ENCODE results near the gene RSRC1.
"Not testable (repeated sequence)": the region's sequence is repeated elsewhere in the genome, so short reads cannot be mapped to it uniquely, and the experiment has no call there.

RSRC1 gene

DNA sequence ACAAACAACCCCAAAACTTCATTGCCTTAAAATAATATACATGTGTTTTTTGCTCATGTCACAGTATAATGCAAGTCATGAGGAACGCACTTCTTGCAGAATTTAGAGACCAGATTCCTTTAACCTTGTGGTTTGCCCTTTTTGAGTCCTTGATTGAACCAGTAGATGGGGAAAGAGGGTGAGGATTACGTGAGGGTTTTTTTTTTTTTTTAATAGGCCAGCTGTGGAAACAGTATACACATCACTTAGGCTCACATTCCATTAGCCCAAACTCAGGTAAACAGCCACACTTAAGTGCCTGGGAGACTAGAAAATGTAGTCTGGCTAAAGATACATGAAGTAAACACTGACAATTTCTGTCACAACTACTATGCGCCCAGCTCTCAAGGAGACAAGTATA lies 346.2 kb downstream of the RSRC1 start:
- no peak for DNase-seq (ENCODE audit: low read depth, low spot score)

GRCh38 chr3:158458464-158458863 lies 348.6 kb downstream of the RSRC1 start:
- no peak for DNase-seq (ENCODE audit: low read depth, low spot score)

DNA sequence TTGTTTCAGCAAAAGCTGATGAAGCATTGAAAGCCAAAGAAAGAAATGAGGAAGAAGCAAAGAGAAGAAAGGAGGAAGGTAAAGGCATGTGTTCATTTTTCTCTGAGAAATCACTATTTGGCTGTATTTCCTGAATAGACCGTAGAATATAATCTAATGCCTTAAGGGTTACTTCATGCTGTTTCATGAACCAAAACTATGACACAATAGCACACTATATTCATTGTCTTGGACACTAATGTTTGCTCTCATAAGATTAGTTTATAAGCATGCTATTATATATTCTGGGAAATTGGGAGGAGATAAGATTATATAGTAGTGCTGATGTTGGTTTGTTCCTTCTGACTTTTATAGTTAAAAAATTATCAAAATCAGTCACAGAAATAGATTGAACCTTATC lies 351.0 kb downstream of the RSRC1 start:
- DNase-seq (ENCODE audit: low read depth, low spot score), result no peak

GRCh38 chr3:158463556-158463955 lies 353.7 kb downstream of the RSRC1 start:
- DNase-seq (ENCODE audit: low read depth, low spot score), result no peak

- no peak for DNase-seq (ENCODE audit: low read depth, low spot score)
These were observed 355.2 kb downstream of the RSRC1 start for GRCh38 chr3:158465074-158465473.

DNA sequence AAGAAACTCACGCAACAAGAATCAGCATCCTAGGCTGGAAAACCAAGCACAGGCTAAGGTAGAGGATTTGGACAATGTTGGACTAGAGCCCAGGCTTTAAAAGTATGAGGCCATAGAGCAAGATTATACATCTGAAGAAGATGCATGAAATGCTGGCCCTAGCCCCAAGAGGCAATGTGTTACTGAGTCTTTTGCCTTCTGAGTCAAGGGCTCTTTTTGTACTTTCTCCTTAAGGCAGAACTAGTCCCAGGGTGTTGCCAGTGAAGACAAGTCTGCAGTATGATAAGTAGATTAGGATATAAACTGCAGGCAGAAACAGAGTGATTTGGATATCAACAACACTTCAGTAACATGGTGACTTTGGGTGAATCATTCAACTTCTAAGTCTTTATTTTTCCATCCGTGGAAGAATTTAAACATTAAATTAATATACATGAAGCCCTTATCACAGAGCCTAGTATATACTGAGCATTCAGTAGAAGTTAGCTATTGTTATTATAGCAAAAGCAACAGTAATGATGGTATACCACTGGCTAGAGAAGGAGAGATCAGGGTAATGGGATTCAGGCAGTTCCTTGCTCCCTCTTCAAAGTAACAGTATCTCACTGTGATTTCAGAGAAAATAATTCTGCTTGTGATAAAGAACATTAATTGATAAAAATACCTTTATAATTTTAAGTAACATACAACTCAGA lies 361.2 kb downstream of the RSRC1 start:
- no peak for DNase-seq (ENCODE audit: low read depth, low spot score)

- no peak for DNase-seq (ENCODE audit: low read depth, low spot score)
These were observed 361.9 kb downstream of the RSRC1 start for GRCh38 chr3:158471639-158472294.

DNA sequence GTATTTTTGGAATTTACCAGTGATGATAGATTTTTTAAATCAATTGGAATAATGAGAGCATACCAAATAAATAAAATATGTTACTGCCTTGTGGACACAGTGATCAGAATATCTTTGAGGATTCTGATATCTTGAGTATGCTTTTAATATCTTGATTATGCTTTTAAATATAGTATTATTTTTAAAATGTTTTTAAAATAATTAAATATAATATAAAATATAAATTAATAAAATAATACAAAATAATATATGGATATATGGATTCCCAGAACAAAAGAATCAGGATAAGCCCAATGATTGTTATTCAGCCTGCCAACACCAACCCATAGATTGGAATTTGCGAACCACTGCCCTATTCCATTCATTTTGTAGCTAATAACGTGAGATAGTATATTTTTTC lies 369.2 kb downstream of the RSRC1 start:
- DNase-seq (ENCODE audit: low read depth, low spot score), result no peak

DNA sequence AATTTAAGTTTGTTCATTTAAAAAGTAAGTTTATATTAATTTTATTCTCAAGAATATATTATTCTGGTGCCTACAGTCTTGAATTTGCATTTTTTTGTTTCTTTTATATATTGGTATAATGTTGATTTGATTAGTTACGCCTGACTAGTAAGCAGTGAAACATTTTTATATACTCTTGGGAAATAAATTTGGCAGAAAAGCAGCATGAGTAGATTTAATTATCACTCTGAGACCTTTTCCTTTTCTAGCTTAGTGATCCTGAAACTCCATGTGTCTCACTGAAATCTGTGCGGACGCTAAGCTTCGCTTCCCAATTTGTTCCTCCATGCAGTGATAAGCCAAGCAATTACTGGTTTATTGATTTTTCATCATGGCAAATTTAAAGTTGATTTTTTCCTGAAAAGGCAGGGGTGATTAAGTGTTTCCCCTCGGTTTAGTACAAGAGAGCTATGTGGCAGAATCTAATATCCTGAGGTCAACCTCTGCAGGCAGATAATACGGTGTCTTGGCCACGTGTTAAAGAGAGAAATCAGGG lies 373.9 kb downstream of the RSRC1 start:
- DNase-seq (ENCODE audit: low read depth, low spot score), result no peak

- DNase-seq (ENCODE audit: low read depth, low spot score), result no peak
These were observed 376.3 kb downstream of the RSRC1 start for GRCh38 chr3:158486200-158486599.

DNA sequence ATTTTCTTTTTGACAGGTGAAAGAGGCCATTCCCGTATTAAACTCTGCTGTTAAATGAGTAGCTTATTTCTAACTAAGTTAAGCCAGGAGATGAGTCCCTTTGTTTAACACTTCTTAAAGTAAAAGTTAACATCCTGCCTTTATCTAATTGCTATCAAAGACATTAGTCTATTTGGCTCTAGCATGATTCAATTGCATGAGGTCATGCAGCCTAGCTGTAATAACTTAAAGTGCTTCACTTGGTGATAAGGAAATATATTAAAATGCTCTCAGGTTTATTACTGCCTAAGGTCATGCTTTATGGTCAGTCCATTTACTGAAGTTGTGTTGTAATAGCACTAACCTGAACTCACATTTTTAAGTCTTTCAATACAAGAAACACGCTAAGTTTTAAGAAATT lies 378.8 kb downstream of the RSRC1 start:
- no peak for DNase-seq (ENCODE audit: low read depth, low spot score)

GRCh38 chr3:158489181-158489580 lies 379.3 kb downstream of the RSRC1 start:
- no peak for DNase-seq (ENCODE audit: low read depth, low spot score)

DNA sequence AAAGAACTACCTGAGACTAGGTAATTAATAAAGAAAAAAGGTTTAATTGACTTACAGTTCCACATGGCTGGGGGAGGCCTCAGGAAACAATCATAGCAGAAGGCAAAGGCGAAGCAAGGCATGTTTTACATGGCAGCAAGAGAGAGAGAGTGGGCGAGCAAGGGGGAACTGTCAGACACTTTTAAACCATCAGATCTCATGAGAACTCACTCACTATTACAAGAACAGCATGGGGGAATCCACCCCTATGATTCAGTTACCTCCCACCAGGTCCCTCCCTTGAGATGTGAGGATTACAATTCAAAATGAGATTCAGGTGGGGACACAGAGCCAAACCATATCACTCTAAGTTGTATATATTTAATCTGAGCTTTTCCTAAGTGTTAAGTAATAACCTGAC lies 382.1 kb downstream of the RSRC1 start:
- no peak for DNase-seq (ENCODE audit: low read depth, low spot score)

GRCh38 chr3:158492685-158493084 lies 382.8 kb downstream of the RSRC1 start:
- no peak for DNase-seq (ENCODE audit: low read depth, low spot score)

DNA sequence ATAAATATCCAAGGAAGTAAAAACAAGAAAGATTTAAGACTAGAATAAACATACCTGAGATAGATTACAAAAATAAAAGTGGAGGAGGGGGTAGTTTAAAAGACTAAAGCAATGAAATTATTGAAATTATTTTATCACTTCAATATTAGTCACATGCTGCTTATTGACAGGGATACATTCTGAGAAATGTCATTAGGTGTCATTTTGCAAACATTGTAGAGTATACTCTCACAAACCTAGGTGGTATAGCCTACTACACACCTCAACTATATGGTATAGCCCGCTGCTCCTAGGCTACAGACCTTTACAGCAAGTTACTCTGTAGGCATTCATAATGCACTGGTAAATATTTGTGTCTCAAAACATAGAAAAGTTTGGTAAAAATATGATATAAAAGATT lies 384.0 kb downstream of the RSRC1 start:
- no peak for DNase-seq (ENCODE audit: low read depth, low spot score)

DNA sequence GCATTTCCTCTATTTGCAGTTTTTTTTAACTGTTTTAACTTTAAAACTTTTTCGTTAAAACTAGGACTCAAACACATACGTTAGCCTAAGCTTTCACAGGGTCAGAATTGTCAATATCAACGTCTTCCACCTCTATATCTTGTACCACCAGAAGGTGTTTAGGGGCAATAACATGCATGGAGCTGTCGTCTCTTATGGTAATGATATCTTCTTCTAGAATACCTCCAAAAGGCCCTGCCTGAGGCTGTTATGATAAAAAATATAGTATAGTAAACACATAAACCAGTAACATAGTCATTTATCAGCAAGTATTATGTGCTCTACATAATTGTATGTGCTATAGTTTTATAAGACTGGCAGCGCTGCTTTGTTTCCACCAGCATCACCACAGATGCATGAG lies 384.8 kb downstream of the RSRC1 start:
- DNase-seq (ENCODE audit: low read depth, low spot score), result no peak

GRCh38 chr3:158495398-158495902 lies 385.6 kb downstream of the RSRC1 start:
- not testable (repeated sequence) for DNase-seq (ENCODE audit: low read depth, low spot score)

DNA sequence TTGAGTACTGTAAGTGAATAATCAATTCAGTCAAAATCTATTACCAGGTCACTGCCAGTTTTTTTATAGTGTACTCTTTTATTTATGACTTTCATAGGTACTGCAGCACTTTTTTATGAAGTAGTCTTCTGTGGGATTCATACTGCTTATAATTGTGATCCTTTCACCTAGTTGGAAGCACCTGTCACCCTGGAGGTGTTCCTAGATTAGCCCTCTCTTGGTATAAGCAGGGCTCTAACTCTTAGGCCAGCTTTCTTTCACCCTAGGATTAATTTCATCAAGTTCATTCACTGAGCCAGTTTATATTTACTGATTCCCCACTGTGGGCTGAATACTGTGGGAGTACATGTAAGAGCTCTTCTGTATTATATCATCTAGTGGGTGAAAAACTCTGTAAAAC lies 395.2 kb downstream of the RSRC1 start:
- DNase-seq (ENCODE audit: low read depth, low spot score), result no peak

DNA sequence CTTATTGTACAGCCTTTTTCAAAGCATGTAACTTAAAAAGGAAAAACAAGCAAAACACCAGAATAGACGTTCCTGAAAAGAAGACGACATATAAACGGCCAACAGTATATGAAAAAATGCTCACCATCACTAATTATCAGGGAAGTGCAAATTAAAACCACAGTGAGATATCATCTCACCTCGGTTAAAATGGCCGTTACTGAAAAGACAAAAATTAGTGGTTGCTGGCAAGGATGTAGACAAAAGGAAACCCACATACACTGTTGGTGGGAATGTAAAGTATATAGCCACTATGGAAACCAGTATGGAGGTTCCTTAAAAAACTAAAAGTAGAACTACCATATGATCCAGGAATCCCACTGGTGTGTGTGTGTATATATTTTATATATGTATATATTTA lies 396.6 kb downstream of the RSRC1 start:
- DNase-seq (ENCODE audit: low read depth, low spot score), result no peak

GRCh38 chr3:158508481-158508880 lies 398.6 kb downstream of the RSRC1 start:
- no peak for DNase-seq (ENCODE audit: low read depth, low spot score)

GRCh38 chr3:158509891-158510290 lies 400.0 kb downstream of the RSRC1 start:
- no peak for DNase-seq (ENCODE audit: low read depth, low spot score)

GRCh38 chr3:158516729-158517128 lies 406.8 kb downstream of the RSRC1 start:
- DNase-seq (ENCODE audit: low read depth, low spot score), result not testable (repeated sequence)

GRCh38 chr3:158519776-158520175 lies 409.9 kb downstream of the RSRC1 start:
- no peak for DNase-seq (ENCODE audit: low read depth, low spot score)
